A673 (cell line): Measurements from ENCODE around the gene TBX21.

Source experiments
- CTCF ChIP-seq: fragments of 300-800, 200-600 bp; sonication (generic); conservative IDR thresholded peaks from 2 replicates; pipeline ENCODE4 v1.5.1; 2017; ENCODE audit warnings: low read depth, mild to moderate bottlenecking, antibody characterized with exemption, low read length, moderate library complexity, mixed read lengths
- EZH2 ChIP-seq: fragments of 200-600 bp; sonication (generic); IDR thresholded peaks from 2 replicates; pipeline ENCODE4 v1.6.1; 2017; ENCODE audit warnings: borderline replicate concordance, low read depth, mild to moderate bottlenecking, mixed read lengths, antibody characterized with exemption, low read length; ENCODE audit not compliant: poor library complexity, severe bottlenecking

GRCh38 chr17:47697906-47698711, 34.9 kb upstream of the TBX21 start:
- TF ChIP-seq CTCF (no peak), EZH2 (no peak)
